Measurements from ENCODE around the gene SYPL1. TPM values are rescaled to one million over a fixed set of nuclear protein-coding genes. Genes with fewer than 3 reads are reported as not detected.

Gene SYPL1
- total RNA-seq, 1 donor from 2014 or later, result 29.3 TPM

- intact Hi-C loops (cut with micrococcal nuclease), result loop anchor here (2.0 to 5.0 kb wide), 4 partner anchors 15 to 1098 kb away; partner anchors contain the start of genes CCDC71L and HBP1
Observed at GRCh38 chr7:106069471-106070200, 42.5 kb downstream of the SYPL1 start.

GRCh38 chr7:106068986-106069385 lies 43.1 kb downstream of the SYPL1 start:
- intact Hi-C loops (cut with micrococcal nuclease), result no loop called here

- intact Hi-C loops (cut with micrococcal nuclease), result no loop called here
Observed at GRCh38 chr7:106068538-106068961, 43.6 kb downstream of the SYPL1 start.

GRCh38 chr7:106067678-106068077 lies 44.4 kb downstream of the SYPL1 start:
- intact Hi-C loops (cut with micrococcal nuclease), result no loop called here

- intact Hi-C loops (cut with micrococcal nuclease), result no loop called here
Observed at GRCh38 chr7:106065575-106066500, 46.3 kb downstream of the SYPL1 start.

- intact Hi-C loops (cut with micrococcal nuclease), result no loop called here
Observed at GRCh38 chr7:106064771-106065574, 47.1 kb downstream of the SYPL1 start.

- intact Hi-C loops (cut with micrococcal nuclease), result no loop called here
Observed at GRCh38 chr7:106064316-106064715, 47.8 kb downstream of the SYPL1 start.

- intact Hi-C loops (cut with micrococcal nuclease), result no loop called here
Observed at GRCh38 chr7:106063692-106064091, 48.4 kb downstream of the SYPL1 start.

- intact Hi-C loops (cut with micrococcal nuclease), result no loop called here
Observed at GRCh38 chr7:106063024-106063423, 49.1 kb downstream of the SYPL1 start.

GRCh38 chr7:106062521-106062931 lies 49.6 kb downstream of the SYPL1 start:
- intact Hi-C loops (cut with micrococcal nuclease), result no loop called here

- intact Hi-C loops (cut with micrococcal nuclease), result no loop called here
Observed at GRCh38 chr7:106062006-106062405, 50.1 kb downstream of the SYPL1 start.

- intact Hi-C loops (cut with micrococcal nuclease), result no loop called here
Observed at GRCh38 chr7:106061301-106061979, 50.7 kb downstream of the SYPL1 start.

GRCh38 chr7:106060394-106060920 lies 51.7 kb downstream of the SYPL1 start:
- intact Hi-C loops (cut with micrococcal nuclease), result no loop called here

- intact Hi-C loops (cut with micrococcal nuclease), result loop anchor here (5.0 kb wide), 1 partner anchor 603 kb away; the partner anchor contains the start of gene CCDC71L
Observed at GRCh38 chr7:106059556-106059955, 52.6 kb downstream of the SYPL1 start.

- intact Hi-C loops (cut with micrococcal nuclease), result loop anchor here (5.0 kb wide), 1 partner anchor 603 kb away; the partner anchor contains the start of gene CCDC71L
Observed at GRCh38 chr7:106058928-106059324, 53.2 kb downstream of the SYPL1 start.

- intact Hi-C loops (cut with micrococcal nuclease), result loop anchor here (1.0 to 5.0 kb wide), 6 partner anchors 13 to 604 kb away; partner anchors contain the start of genes CCDC71L and SYPL1
Observed at GRCh38 chr7:106057962-106058927, 53.9 kb downstream of the SYPL1 start.

GRCh38 chr7:106057204-106057961 lies 54.7 kb downstream of the SYPL1 start:
- intact Hi-C loops (cut with micrococcal nuclease), result loop anchor here (1.0 to 5.0 kb wide), 6 partner anchors 14 to 605 kb away; partner anchors contain the start of genes CCDC71L and SYPL1
